Measurements from ENCODE around the gene DYNLT1.

DNA sequence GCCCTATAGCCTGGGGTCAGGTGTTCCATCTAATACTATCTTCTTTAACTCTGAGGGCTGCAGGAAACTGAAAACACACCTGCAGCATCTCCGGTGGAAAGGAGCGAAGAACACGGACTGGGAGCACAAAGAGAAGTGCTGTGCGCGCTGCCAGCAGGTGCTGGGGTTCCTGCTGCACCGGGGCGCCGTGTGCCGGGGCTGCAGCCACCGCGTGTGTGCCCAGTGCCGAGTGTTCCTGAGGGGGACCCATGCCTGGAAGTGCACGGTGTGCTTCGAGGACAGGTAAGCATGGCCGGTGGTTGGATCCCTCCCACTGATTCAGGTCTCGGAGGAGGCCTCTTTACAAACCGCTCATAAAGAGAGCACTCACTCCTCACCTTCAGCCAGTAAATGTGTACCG, 20.8 kb upstream of the DYNLT1 start:
- TF ChIP-seq, protein P1, sequence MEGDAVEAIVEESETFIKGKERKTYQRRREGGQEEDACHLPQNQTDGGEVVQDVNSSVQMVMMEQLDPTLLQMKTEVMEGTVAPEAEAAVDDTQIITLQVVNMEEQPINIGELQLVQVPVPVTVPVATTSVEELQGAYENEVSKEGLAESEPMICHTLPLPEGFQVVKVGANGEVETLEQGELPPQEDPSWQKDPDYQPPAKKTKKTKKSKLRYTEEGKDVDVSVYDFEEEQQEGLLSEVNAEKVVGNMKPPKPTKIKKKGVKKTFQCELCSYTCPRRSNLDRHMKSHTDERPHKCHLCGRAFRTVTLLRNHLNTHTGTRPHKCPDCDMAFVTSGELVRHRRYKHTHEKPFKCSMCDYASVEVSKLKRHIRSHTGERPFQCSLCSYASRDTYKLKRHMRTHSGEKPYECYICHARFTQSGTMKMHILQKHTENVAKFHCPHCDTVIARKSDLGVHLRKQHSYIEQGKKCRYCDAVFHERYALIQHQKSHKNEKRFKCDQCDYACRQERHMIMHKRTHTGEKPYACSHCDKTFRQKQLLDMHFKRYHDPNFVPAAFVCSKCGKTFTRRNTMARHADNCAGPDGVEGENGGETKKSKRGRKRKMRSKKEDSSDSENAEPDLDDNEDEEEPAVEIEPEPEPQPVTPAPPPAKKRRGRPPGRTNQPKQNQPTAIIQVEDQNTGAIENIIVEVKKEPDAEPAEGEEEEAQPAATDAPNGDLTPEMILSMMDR (IDR thresholded peaks at IDR 0.05) = no peak
- TF ChIP-seq POLR2AphosphoS5 (IDR thresholded peaks at IDR 0.05) = no peak
